ENCODE data around the gene KIF7.
A peak's percentile ranks its signal among the peaks of the same experiment; 100 is the strongest.
"Not testable (repeated sequence)": the region's sequence is repeated elsewhere in the genome, so short reads cannot be mapped to it uniquely, and the experiment has no call there.

KIF7 gene, protein sequence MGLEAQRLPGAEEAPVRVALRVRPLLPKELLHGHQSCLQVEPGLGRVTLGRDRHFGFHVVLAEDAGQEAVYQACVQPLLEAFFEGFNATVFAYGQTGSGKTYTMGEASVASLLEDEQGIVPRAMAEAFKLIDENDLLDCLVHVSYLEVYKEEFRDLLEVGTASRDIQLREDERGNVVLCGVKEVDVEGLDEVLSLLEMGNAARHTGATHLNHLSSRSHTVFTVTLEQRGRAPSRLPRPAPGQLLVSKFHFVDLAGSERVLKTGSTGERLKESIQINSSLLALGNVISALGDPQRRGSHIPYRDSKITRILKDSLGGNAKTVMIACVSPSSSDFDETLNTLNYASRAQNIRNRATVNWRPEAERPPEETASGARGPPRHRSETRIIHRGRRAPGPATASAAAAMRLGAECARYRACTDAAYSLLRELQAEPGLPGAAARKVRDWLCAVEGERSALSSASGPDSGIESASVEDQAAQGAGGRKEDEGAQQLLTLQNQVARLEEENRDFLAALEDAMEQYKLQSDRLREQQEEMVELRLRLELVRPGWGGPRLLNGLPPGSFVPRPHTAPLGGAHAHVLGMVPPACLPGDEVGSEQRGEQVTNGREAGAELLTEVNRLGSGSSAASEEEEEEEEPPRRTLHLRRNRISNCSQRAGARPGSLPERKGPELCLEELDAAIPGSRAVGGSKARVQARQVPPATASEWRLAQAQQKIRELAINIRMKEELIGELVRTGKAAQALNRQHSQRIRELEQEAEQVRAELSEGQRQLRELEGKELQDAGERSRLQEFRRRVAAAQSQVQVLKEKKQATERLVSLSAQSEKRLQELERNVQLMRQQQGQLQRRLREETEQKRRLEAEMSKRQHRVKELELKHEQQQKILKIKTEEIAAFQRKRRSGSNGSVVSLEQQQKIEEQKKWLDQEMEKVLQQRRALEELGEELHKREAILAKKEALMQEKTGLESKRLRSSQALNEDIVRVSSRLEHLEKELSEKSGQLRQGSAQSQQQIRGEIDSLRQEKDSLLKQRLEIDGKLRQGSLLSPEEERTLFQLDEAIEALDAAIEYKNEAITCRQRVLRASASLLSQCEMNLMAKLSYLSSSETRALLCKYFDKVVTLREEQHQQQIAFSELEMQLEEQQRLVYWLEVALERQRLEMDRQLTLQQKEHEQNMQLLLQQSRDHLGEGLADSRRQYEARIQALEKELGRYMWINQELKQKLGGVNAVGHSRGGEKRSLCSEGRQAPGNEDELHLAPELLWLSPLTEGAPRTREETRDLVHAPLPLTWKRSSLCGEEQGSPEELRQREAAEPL (N-terminal part only)

DNA sequence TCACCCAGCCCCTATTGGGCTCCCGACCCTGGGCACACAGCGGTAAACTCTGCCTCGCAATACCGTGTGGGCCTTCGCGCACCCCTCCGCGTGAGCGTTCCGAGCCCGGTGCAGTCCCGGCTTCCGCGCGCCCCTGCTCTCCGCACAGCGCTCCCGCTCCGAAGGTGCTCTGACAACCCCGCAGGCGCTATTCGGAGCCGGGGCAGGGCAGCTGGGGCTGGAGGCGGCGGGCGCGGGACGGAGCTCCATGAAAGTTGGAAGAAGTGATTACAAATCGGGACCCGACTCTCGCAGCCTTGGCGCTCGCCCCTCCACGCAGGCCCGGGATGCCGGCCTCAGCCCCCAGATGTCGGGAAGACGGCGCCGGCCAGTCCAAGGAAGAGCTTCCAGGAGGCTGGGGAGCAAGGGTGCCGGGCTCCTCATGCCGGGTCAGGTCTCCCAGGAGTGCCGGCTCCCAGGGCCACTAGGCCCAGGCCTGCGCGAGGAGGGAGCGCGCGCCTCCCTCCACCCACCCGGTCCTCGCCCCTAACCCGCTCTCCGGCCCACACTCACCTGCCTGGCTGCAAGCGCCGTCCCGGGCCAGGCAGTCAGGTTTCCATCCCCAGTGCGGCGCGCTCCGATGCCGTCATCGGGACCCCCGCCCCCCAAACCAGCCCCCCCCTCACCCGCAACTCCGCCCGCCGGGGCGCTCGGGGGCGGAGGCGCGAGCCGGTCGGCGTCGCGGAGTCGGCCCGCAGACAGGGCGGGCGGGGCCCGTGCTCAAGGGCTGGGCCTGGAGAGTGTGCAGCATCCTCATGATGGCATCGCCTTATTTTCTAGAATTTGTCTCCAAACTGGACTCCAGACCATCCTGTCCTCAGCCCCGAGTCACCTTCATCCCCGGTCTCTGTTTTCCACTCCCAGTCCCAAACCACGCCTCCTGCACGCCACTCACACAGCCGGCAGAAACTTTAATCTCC lies at the start of gene KIF7:
KIF7 (minus strand) TSS at position 621 of the 959 bp plus-strand sequence. CDS start 2,537 bp downstream, outside the sequence.
- DNase-seq: peak; percentile 39

DNA sequence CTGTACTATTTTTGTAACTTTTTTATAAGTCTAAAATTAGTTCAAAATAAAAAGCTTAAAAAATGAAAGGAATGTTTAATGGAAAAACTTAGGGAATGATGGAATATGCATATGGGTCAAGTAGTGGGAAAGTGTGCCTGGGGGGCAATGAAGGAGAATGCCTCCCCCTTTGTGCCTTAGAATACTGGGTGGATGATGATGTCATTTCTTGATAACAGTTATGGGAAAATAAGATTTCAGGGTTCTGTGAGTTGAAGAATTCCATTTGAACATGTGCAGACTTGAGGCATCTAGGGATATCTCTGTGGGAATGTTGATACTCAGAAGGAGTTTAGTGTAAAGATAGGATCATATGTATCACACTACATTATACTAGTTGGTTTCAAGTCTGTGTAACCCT lies 49.1 kb upstream of the KIF7 start:
- no peak for DNase-seq

DNA sequence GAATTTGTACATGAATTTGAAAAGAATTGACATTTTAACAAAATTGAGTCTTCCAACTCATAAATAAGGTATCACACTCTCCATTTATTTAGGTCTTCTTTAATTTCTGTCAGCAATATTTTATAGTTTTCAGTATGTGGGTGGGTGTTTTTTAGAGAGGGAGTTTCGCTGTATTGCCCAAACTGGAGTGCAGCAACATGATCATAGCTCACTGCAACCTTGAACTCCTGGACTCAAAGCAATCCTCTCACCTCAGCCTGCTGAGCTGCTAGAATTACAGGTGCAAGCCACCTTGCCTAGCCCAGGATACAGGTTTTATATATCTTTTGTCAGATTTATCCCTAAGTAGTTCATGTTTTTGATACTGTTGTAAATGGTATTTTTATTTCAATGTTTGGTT lies 39.9 kb upstream of the KIF7 start:
- no peak for DNase-seq

DNA sequence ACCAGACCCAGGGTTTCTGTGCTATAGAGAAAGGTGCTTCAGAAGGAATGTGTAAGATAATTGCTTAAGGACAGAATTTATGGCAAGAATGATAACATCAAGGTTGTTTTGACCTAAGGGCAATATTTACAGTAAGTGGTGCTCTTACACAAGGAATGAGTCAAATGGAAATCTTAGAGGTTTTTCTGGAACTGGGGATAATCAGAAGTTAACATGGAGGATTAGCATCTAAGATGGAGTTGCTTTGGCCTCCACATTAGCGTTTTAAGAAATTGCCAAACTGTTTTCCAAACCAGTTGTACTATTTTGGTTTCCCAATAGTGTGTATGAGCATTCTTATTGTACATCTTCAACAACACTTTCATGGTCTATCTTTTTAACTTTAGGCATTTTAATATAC lies 38.4 kb upstream of the KIF7 start:
- DNase-seq: no peak

DNA sequence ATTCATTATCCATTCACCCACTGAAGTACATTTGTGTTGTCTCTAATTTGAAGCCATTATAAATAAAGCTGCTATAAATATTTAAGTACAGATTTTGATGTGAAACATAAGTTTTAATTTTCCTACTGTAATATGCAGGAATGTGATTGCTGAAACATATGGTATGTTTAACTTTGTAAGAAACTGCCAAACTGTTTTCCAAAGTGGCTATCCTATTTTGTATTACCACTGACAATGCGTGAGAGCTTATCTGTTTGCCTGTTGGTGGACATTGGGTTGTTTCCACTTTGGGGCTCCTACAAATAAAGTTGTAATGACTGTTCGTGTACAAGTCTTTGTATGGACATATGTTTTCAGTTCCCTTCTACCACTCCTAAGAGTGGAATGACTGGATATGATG lies 37.8 kb upstream of the KIF7 start:
- DNase-seq: no peak

DNA sequence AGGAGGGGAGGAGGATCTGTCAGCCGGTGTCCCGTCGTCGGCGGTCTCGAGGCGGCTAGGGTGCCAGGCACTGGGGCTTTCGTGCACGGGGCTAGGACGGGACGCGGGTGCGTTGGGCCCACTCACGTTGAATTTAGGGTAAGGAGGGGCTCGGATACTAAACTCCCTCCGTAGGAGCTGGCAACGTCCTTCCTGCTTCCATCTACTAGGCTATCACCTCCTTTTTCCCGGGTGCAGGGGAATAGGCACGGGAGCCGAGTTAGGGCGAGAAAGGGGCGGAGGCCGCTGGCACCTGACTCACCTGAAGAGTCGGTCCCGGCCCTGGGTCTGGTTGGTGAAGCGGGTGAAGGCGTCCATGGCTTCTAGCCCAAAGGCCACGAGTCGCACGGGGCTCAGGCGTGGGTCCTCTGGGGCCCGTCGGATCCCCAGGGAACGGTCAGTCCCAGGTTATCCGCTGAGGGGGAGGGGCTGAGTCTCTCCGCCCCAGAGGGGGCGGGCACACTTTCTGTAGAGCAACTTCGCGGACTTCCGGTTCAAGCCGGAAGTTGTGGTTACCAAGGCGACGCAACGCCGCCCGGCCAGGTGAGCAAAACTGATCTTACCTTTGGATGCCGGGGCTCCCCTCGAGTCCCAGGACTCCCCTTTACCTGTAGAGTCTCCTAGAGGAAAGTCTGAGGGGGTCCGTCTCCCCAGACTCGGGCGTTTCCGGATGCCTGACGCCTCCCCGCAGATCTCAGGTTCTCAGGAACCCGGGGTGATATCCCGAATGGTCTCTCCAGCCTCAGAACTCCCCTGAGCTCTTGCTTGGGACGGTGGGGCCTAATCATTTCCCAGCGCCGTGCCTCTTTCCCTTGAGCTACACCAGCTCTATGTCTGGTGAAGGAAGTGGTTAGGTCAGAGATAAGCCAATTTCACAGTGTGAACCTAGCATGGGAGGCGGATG lies 35.3 kb upstream of the KIF7 start, which contains the start of the genes PEX11A and WDR93:
PEX11A (minus strand) TSS at position 479 of the 943 bp plus-strand sequence; CDS start at position 357, 122 bp downstream.
WDR93 (plus strand) TSS at position 536 of the 943 bp plus-strand sequence. CDS start 10,936 bp downstream, outside the sequence.
- peak; percentile 86 for DNase-seq

DNA sequence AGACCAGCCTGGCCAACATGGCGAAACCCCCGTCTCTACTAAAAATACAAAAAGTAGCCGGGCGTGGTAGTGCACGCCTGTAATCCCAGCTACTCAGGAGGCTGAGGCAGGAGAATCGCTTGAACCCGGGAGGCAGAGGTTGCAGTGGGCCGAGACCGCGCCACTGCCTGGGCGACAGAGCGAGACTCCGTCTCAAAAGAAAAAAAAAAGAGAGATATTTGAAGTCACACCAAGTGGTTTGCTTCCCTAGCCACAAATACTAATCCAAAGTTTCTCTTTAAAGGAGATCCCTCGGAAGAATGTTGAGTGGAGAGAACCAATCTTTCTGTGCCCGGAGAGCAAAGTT lies 34.6 kb upstream of the KIF7 start:
- DNase-seq: not testable (repeated sequence)

DNA sequence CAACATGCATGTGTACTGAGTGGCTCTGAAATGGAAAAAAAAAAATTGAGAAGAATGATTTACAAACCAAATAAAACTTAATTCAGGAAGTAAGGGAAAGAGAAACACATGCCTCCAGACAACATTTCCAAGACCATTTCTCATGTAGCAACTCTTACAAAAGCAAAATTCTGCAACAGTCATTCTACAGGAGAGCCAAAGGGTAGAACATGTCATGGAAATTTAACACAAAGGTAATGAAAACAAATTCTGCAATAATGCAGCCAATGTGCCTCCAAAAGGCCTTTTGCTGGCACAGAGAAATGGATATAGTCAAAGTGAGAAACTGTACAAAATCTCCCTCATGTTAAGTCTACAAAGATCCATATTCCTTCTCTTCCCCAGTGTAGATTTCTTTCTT lies 31.3 kb upstream of the KIF7 start:
- DNase-seq: no peak

DNA sequence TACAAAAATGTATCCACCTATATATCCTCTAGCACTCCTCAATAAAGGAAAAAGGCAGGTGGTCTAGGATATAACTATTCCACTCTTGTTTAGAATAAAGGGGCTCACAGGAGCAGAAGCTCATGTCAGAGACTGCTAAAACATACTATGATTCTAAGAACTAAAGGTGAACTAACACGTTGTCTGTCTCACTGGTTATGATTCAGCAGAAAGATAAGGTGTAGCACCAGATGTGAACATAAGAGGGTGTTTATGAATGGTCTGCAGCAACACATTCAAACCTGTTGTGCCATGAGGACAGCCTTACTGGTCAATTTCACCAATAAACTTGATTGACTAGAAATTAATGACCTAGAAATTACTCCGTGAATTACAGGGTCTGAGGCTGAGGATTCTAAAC lies 30.7 kb upstream of the KIF7 start:
- DNase-seq: no peak

DNA sequence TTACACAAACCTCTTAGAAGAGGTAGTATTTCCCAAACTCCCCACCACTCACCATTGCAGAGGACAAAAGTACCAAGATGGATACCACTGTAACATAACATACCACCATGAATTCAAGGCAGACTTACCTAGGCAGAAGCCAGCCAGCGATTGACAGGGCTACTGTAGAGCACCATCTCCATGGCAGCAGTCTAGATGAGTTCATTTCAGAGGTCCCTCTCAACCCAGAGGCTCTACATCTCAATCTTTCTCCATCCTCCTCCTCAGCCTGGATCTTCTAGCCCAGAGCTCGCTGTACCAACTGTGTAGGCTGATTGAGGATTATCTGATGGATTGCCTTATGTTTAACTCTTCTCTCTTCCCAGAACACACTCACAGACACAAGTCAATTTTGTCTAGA lies 25.9 kb upstream of the KIF7 start:
- DNase-seq: no peak

DNA sequence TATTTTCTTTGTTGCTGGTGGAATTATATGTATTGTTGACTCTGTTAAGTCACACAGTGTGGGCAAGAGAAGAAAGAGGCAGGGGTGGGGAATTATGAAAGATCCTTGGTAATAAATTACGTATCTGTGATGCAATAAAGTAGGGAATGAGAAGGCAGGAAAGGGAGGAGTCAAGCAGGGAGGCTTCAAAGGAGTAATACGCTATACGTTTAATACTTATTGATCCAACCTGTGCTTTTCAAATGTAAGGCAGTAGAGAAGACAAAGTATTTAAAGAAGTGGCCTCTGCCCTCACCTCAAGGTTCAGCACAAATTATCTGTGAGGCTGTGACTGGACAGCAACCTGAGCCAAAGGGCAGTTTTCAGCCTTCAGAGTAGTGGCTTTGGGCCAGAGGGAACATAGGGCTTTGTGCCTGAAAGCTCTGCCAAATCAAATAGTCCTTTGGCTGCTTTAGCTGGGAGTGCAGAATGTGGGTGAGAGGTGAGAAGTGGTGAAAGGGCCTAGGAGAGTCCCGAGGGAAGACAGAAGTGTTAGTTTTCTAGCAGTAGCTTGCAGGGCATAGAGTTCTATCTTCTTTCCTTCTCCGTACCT lies 25.1 kb upstream of the KIF7 start:
- DNase-seq: no peak

DNA sequence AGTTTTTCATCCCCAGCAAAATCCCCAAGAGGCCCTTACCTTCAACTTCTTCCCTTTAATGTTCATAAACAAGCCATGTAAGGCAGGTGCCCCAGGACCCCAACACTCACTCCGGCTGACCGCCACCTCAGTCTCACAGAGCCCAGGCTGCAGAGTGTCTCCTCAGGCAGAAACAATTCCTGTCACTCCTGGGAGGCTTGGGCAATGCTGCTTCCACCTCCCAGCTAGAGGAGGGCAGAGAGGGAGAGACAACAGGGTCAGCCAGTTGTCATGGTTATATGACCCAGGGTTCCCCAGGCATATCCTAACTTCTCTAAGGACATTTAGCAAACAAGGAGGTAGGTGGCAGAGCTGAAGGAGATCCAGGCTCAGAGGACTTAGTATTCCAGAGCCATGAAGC lies 23.9 kb upstream of the KIF7 start, which contains the start of gene PLIN1:
PLIN1 (minus strand) TSS at position 156 of the 400 bp plus-strand sequence. CDS start 1,878 bp downstream, outside the sequence.
- DNase-seq: no peak

DNA sequence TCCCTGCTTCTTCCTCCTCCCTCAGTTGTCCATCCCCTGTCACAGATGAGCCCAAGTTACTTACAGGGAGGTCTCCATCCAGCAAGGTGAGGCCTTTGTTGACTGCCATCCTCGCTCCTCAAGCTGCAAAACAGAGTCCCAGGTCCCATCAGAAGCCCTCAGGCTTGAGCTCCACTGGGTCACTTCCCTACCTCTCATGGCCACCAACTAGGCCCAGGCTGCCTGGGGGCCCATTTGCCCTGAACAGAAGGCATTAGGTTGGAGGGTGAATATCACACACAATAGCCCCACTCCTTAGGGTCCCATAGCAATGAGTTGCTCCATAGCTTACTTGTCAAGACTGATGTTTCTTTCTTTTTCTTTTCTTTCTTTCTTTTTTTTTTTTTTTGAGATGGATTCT lies 22.1 kb upstream of the KIF7 start:
- DNase-seq: no peak

DNA sequence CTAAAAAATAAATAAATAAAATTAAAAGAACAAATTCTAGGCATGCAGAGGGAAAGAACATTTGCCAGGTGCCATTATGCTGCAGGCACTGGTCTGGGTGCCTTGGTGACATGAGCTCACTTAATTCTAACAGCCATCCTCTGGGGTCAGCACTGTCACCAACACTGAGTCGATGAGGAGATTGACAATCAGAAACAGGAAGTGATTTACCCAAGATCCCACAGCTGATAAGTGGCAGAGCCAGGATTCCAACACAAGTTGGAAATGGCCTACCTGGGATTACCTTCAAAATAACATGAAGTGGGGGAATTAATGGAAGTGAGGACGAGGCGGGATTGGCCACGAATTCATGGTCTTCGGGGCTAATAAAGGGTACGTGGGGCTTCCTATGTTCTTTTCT lies 20.3 kb upstream of the KIF7 start:
- DNase-seq: no peak

DNA sequence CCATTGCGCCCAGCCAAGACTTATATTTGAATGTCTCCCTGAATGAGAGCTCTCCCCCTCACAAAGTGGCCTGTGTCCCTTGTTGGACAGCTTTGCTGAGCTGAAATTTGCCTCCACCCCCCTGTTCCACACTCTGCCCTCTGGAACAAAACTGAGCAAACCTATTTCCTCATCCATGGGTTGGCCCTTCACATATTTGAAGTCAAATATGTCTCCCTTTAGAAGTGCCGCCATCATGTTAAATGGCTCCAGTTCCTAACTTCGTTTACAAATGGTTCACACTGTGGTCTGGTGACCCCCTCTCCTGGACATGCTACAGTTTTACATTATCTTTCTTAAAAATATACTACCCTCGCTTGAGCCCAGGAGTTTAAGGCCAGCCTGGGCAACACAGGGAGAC lies 19.3 kb upstream of the KIF7 start:
- DNase-seq: no peak

DNA sequence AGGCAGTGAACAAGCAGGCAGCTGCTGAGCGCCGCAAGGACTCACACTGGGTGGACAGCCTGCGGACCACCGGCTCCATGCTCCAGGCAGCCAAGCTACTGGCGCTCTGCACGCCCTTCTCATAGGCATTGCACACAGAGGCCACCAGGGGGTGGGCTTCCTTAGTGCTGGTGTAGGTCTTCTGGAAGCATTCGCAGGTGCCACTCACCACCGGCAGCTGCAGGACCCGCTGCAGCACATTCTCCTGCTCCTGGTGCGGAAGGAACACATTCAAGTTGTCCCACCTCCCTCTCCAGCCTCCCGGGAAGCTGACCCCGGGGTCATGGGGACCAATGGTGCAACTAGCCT lies 17.9 kb upstream of the KIF7 start:
- DNase-seq: peak; percentile 45

DNA sequence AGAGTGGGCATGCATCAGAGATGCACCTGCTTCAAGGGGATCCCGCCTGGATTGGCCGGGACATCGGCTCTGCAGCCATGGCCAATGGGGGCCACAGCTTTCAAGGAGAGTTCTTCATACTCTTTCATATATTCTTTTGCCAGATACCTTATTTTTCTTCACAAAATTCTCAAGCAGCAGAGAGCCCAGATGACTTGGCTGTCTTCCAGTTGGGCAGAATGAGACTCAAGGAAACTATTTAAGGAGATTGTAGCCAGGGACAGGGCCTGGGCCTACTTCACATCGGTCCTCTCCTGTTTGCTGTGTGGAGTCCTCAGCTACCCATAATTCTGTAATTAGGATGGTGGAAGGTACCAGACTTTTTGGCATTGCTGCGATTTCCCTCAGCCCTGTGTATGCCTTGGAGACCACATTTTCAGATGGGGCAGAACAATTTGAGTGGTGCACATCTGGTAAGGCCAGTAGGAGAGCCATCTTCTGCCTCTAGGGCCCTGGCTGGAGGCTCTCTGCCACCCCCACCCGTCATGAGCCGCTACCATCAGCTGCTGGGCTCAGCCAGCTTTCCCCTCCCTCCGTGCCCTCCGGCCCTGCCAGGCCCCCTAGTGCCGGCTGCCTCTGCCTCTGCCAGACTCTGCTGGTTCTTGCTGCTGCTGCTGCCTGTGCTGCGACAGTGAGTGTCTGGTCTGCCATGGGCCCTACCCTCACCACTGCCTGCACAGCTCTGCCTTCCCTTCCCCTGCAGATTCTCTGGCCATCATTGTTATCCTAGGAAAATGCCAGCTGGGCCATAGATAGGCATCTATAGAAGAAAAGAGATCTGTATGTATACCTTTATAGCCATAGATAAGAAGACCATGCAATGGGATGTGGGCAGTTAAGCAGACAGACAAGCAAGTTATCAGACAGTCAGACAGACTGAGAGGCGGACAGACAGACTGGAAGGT lies 17.2 kb upstream of the KIF7 start:
- no peak for DNase-seq

DNA sequence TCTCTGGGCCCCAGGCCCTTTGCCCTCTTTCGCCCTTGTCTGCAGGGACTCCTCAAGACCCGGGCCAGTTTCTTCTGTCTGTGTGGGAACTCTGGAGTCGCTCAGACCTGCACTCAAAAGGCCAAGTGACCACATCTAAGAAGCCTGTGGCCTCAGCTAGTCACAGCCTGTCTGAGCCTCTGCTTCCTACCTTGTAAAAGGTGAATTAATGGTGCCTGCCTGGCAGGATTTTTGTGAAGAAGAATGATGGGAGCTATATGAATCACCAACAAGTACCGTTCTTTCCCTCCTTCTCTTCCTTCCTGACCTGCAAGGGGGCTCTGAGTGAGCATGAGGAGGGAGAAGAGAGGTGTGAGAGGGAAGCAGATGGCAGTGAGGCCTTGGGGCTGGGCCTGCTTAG lies 16.4 kb upstream of the KIF7 start:
- DNase-seq: no peak

Measured in activated CD4-positive, alpha-beta T cell treated with anti-CD3 and anti-CD28 coated beads for 48 hours (primary cell).